K562 (cell line): ENCODE data around the gene CCDC85A.

Experiments
- BRCA1 ChIP-seq, 2 experiments: fragments of 450-650 bp in 1 of 2; sonication (generic) in 1 of 2; formaldehyde crosslinking in 1 of 2; IDR thresholded peaks; 2 replicates each; pipeline versions ENCODE4 v1.5.0 to v1.6.1; 2017 to 2020; ENCODE audit warnings: mild to moderate bottlenecking in 1 of 2, missing genetic modification reagents in 1 of 2
- ESRRA ChIP-seq: fragments of 450-650 bp; IDR thresholded peaks from 2 replicates; pipeline ENCODE4 v1.6.1; 2014; ENCODE audit warnings: low read depth, mild to moderate bottlenecking, moderate library complexity, borderline replicate concordance
- GABPA ChIP-seq: fragments of 200-800 bp; sonication (Bioruptor generic); conservative IDR thresholded peaks from 2 replicates; pipeline ENCODE4 v1.6.1; 2016; ENCODE audit warnings: low read depth, missing genetic modification characterization, missing compliant biosample characterization
- HDAC2 ChIP-seq: fragments of 450-650 bp; IDR thresholded peaks from 2 replicates; pipeline ENCODE4 v1.6.1; 2016; ENCODE audit warnings: mild to moderate bottlenecking
- KLF6 ChIP-seq: fragments of 250-450 bp; sonication (Bioruptor Pico); IDR thresholded peaks from 2 replicates; pipeline ENCODE4 v1.4.0; 2020; ENCODE audit warnings: mild to moderate bottlenecking, moderate library complexity, borderline replicate concordance
- NFE2 ChIP-seq: IDR thresholded peaks from 2 replicates; pipeline ENCODE4 v1.6.1; 2014; ENCODE audit warnings: antibody characterized with exemption, low read depth
- NR1H2 ChIP-seq: sonication (generic); formaldehyde crosslinking; IDR thresholded peaks from 2 replicates; pipeline ENCODE4 v1.4.0; 2020; ENCODE audit warnings: mild to moderate bottlenecking, missing genetic modification reagents
- POLR2AphosphoS2 ChIP-seq: IDR thresholded peaks from 2 replicates; pipeline ENCODE4 v1.6.1; 2012; ENCODE audit warnings: low read length, improper control_type of control experiment
- RAD21 ChIP-seq, 2 experiments: fragments of 250-450 bp in 1 of 2; fragments of 450-650 bp in 1 of 2; sonication (Bioruptor Pico) in 1 of 2; formaldehyde crosslinking in 1 of 2; IDR thresholded peaks in 1 of 2; conservative IDR thresholded peaks in 1 of 2; 2 replicates each; pipeline versions ENCODE4 v1.4.0 to v1.8.0; 2020 to 2022; ENCODE audit warnings: mild to moderate bottlenecking in 2 of 2, moderate library complexity in 1 of 2
- TARDBP ChIP-seq: fragments of 450-650 bp; IDR thresholded peaks from 2 replicates; pipeline ENCODE4 v1.6.1; 2016
- TF ChIP-seq, protein P1 (sequence below): fragments of 200-800 bp; sonication (Bioruptor generic); IDR thresholded peaks from 2 replicates; pipeline ENCODE4 v1.6.1; 2017; ENCODE audit warnings: missing genetic modification characterization, missing compliant biosample characterization
- TF ChIP-seq, protein P2 (sequence below), 3 experiments: IDR thresholded peaks in 2 of 3; conservative IDR thresholded peaks in 1 of 3; 2 replicates each; pipeline ENCODE4 v1.5.1; 2011 to 2012; ENCODE audit warnings: low read length in 3 of 3, mild to moderate bottlenecking in 3 of 3, control low read depth in 2 of 3, improper control_type of control experiment in 1 of 3, inconsistent platforms in 1 of 3, low read depth in 1 of 3, mixed read lengths in 1 of 3, moderate library complexity in 1 of 3; ENCODE audit not compliant: insufficient read depth in 2 of 3

DNA sequence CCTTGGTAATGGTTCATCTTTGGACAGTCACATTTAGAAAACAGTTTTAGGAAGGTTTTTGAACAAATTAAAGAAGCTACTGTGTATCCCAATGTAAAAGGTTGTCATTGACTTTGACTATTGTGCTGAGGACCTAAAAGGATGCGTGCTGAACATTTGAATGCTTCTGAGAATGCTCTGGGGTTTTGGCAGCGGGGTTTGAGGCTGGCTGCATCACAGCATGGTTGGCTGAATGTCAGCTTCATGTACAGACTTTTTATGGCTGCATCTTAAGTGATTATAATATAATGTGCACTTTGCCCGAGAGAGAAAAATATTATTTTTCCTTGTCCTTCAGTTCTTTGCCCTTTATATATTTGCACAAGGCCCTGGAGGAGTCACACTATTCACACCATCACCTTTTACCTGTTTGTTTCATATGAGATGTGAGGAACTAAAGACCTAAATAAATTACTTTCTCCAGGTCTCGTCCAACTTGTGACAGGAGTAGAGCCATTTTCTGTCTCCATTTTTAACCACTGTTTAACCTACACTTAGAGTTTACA is 125.9 kb downstream of the CCDC85A start:
- TF ChIP-seq BRCA1 (IDR thresholded peaks at IDR 0.05), result no peak
- no peak for TF ChIP-seq BRCA1 (CRISPR knock-in tag; IDR thresholded peaks at IDR 0.05)
- no peak for TF ChIP-seq POLR2AphosphoS2
- TF ChIP-seq, protein P1, sequence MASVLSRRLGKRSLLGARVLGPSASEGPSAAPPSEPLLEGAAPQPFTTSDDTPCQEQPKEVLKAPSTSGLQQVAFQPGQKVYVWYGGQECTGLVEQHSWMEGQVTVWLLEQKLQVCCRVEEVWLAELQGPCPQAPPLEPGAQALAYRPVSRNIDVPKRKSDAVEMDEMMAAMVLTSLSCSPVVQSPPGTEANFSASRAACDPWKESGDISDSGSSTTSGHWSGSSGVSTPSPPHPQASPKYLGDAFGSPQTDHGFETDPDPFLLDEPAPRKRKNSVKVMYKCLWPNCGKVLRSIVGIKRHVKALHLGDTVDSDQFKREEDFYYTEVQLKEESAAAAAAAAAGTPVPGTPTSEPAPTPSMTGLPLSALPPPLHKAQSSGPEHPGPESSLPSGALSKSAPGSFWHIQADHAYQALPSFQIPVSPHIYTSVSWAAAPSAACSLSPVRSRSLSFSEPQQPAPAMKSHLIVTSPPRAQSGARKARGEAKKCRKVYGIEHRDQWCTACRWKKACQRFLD (CRISPR knock-in tag), result no peak
- no peak for TF ChIP-seq ESRRA
- TF ChIP-seq KLF6, result no peak
- TF ChIP-seq TARDBP, result no peak
- TF ChIP-seq NFE2, result no peak
- TF ChIP-seq NR1H2 (CRISPR knock-in tag), result no peak
- no peak for TF ChIP-seq GABPA (tag)
- TF ChIP-seq RAD21 (CRISPR knock-in tag; conservative IDR thresholded peaks at IDR 0.05 in 1 of 2, IDR thresholded peaks at IDR 0.05 in 1 of 2), result no peak
- TF ChIP-seq, protein P2, sequence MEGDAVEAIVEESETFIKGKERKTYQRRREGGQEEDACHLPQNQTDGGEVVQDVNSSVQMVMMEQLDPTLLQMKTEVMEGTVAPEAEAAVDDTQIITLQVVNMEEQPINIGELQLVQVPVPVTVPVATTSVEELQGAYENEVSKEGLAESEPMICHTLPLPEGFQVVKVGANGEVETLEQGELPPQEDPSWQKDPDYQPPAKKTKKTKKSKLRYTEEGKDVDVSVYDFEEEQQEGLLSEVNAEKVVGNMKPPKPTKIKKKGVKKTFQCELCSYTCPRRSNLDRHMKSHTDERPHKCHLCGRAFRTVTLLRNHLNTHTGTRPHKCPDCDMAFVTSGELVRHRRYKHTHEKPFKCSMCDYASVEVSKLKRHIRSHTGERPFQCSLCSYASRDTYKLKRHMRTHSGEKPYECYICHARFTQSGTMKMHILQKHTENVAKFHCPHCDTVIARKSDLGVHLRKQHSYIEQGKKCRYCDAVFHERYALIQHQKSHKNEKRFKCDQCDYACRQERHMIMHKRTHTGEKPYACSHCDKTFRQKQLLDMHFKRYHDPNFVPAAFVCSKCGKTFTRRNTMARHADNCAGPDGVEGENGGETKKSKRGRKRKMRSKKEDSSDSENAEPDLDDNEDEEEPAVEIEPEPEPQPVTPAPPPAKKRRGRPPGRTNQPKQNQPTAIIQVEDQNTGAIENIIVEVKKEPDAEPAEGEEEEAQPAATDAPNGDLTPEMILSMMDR (IDR thresholded peaks at IDR 0.05 in 2 of 3, conservative IDR thresholded peaks at IDR 0.05 in 1 of 3; ENCODE audit: insufficient read depth in 2 of 3, low read depth in 1 of 3, low read length in 3 of 3), result no peak
- TF ChIP-seq HDAC2, result no peak
